DOHH2 (cell line): ENCODE results near the gene CD79A.

Experiments
- H3F3A ChIP-seq: fragments of 200-600 bp; sonication (generic), shearing (Covaris generic); 2 replicates; pipeline ENCODE4 v1.6.0; 2016; ENCODE audit warnings: antibody characterized with exemption, mild to moderate bottlenecking; ENCODE audit not compliant: control insufficient read depth, insufficient read depth
- H3K27ac ChIP-seq: fragments of 200-600 bp; sonication (generic); 2 replicates; pipeline ENCODE4 v1.5.1; 2014; ENCODE audit warnings: low read depth, mild to moderate bottlenecking, low read length, moderate library complexity
- H3K27me3 ChIP-seq: fragments of 200-600 bp; sonication (generic); 2 replicates; pipeline ENCODE4 v1.6.1; 2014; ENCODE audit warnings: mild to moderate bottlenecking, low read length, mixed read lengths; ENCODE audit not compliant: control insufficient read depth
- H3K36me3 ChIP-seq: fragments of 200-600 bp; sonication (generic); 2 replicates; pipeline ENCODE4 v1.6.1; 2014; ENCODE audit warnings: mild to moderate bottlenecking, low read length, moderate library complexity, mixed read lengths; ENCODE audit not compliant: control insufficient read depth
- H3K4me1 ChIP-seq: fragments of 200-600 bp; sonication (generic); 2 replicates; pipeline ENCODE4 v1.6.1; 2014; ENCODE audit warnings: mild to moderate bottlenecking, low read length, mixed read lengths; ENCODE audit not compliant: control insufficient read depth
- H3K4me2 ChIP-seq: fragments of 200-600 bp; sonication (generic); 2 replicates; pipeline ENCODE4 v1.6.0; 2014; ENCODE audit warnings: mild to moderate bottlenecking, low read length, moderate library complexity
- H3K4me3 ChIP-seq: fragments of 200-600 bp; sonication (generic); 2 replicates; pipeline ENCODE4 v1.5.1; 2014; ENCODE audit warnings: mild to moderate bottlenecking, low read length, mixed read lengths
- H3K79me2 ChIP-seq: fragments of 200-600 bp; sonication (generic); 2 replicates; pipeline ENCODE4 v1.6.1; 2014; ENCODE audit warnings: mild to moderate bottlenecking, low read length, mixed read lengths; ENCODE audit not compliant: control insufficient read depth
- H3K9me2 ChIP-seq: fragments of 200-600 bp; sonication (generic); replicated peaks from 2 replicates; pipeline ENCODE4 v1.6.1; 2014; ENCODE audit warnings: mild to moderate bottlenecking, low read length, mixed read lengths; ENCODE audit not compliant: control insufficient read depth
- H3K9me3 ChIP-seq: fragments of 200-600 bp; sonication (generic); 2 replicates; pipeline ENCODE4 v1.6.1; 2014; ENCODE audit warnings: antibody characterized with exemption, low read length, mixed read lengths; ENCODE audit not compliant: control insufficient read depth, insufficient read depth
- H4K20me1 ChIP-seq: fragments of 200-600 bp; sonication (generic); 2 replicates; pipeline ENCODE4 v1.6.0; 2014; ENCODE audit warnings: low read depth, mild to moderate bottlenecking, antibody characterized with exemption, low read length, moderate library complexity; ENCODE audit not compliant: control insufficient read depth, insufficient read depth
- EZH2phosphoT487 ChIP-seq: fragments of 200-600 bp; sonication (generic); IDR thresholded peaks from 2 replicates; pipeline ENCODE4 v1.6.1; 2017; ENCODE audit warnings: borderline replicate concordance, mild to moderate bottlenecking, antibody characterized with exemption, low read length, moderate library complexity, mixed read lengths
- TF ChIP-seq, protein P1 (sequence below): fragments of 200-600 bp; sonication (generic); IDR thresholded peaks from one replicate; pipeline ENCODE4 v1.5.1; 2014; ENCODE audit warnings: antibody characterized with exemption, mild to moderate bottlenecking, low read depth, low read length; ENCODE audit not compliant: poor library complexity, severe bottlenecking

Gene CD79A

DNA sequence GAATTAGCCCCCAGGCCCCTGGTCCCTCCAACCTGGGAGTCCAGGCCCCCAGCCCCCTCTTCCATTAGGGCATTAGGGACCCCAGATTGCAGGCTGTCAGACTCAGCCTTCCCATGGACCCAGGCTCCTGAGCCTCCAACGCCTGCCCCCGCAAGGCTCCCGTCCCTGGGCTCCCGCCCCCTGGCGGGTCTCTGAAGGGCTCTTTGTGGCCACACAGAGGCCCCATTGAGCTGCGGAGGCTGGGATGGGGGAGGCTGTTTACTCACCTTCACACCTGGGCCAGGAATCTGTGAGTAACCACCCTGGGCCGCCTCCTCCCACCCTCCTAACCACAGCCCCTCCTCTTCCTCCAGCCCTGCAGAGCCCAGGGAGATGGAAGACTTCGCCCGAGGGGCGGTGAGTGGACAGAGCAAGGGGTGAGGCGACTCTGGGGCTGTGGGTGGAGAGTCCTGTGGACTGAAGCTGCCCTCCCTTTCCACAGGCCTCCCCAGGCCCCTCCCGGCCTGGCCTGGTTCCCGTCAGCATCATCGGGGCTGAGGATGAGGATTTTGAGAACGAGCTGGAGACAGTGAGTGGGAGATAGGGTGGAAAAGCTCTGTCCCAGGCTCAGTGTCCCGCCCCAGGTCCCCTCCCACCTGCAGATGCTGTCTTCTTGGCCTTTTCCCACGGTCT is 10.8 kb downstream of the CD79A start:
- Histone ChIP-seq H3K27ac (peak overlapping the region; percentile 99), H3K4me2 (peak overlapping the region; percentile 100), H3K4me3 (peak overlapping the region; percentile 99)

DNA sequence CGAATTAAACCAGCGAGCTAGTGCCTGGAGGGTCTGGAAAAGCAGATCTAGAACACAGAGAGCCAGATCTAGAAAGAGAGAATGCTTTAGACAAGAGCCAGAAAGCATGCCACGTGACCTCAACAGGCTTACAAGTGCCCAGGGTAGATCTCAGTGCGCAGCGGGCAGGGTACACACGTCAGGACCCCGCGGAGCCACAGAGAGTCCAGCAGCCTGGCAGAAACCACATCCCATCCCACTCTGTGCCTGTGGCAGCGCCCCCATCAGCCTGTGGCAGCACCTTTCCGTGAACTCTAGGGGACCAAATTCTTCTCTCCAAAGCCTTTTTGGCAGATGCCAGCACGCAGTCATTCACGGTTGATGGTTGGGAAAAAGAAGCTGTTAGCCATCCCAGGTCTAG is 11.8 kb downstream of the CD79A start:
- no peaks in the 10 kb centered on the region for H3K27me3 ChIP-seq
- H3K9me3 ChIP-seq, result no peaks in the 10 kb centered on the region
- TF ChIP-seq, protein P1, sequence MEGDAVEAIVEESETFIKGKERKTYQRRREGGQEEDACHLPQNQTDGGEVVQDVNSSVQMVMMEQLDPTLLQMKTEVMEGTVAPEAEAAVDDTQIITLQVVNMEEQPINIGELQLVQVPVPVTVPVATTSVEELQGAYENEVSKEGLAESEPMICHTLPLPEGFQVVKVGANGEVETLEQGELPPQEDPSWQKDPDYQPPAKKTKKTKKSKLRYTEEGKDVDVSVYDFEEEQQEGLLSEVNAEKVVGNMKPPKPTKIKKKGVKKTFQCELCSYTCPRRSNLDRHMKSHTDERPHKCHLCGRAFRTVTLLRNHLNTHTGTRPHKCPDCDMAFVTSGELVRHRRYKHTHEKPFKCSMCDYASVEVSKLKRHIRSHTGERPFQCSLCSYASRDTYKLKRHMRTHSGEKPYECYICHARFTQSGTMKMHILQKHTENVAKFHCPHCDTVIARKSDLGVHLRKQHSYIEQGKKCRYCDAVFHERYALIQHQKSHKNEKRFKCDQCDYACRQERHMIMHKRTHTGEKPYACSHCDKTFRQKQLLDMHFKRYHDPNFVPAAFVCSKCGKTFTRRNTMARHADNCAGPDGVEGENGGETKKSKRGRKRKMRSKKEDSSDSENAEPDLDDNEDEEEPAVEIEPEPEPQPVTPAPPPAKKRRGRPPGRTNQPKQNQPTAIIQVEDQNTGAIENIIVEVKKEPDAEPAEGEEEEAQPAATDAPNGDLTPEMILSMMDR, result peak; percentile 26
- TF ChIP-seq EZH2phosphoT487, result no peak
- H4K20me1 ChIP-seq, result no peaks in the 10 kb centered on the region
- peaks cover 82% of the 10 kb centered on the region for H3K36me3 ChIP-seq
- peaks cover 6% of the 10 kb centered on the region; the same call in 1 of the 2 replicates for H3F3A ChIP-seq
- no peak overlapping the region for H3K4me3 ChIP-seq
- H3K4me1 ChIP-seq, result peaks cover 63% of the 10 kb centered on the region
- H3K4me2 ChIP-seq, result no peak overlapping the region; the same call in 1 of the 2 replicates
- peak overlapping the region; percentile 22; the same call in 1 of the 2 replicates for H3K27ac ChIP-seq
- no peaks in the 10 kb centered on the region for H3K9me2 ChIP-seq
- peaks cover 70% of the 10 kb centered on the region for H3K79me2 ChIP-seq

More for the DNA sequence above, 10.8 kb downstream of the CD79A start:
- H3F3A ChIP-seq, result peaks cover 12% of the 10 kb centered on the region
- TF ChIP-seq, protein P1, result peak; percentile 73
- TF ChIP-seq EZH2phosphoT487, result no peak
- H3K4me1 ChIP-seq, result peaks cover 60% of the 10 kb centered on the region
- H4K20me1 ChIP-seq, result no peaks in the 10 kb centered on the region
- no peaks in the 10 kb centered on the region for H3K9me3 ChIP-seq
- peaks cover 78% of the 10 kb centered on the region for H3K79me2 ChIP-seq
- no peaks in the 10 kb centered on the region for H3K9me2 ChIP-seq
- no peaks in the 10 kb centered on the region for H3K27me3 ChIP-seq
- peaks cover 87% of the 10 kb centered on the region for H3K36me3 ChIP-seq

DNA sequence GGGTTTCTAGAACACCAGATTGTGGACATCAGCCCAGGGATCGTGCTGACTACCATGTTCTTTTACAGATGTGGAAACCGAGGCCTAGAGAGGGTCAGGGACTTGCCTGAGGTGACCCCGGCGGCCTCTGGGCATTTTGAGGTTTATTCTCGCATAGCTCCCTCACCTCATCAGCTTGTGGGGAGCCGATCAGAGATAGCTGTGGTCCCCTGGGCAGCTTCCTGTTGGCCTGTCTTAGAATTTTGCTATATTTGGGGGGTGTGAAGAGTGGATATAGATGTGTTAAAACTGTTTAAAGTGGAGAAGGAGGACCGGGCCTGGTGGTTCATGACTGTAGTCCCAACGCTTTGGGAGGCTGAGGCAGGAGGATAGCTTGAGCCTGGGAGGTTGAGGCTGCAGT is 12.8 kb downstream of the CD79A start:
- H3K4me3 ChIP-seq, result no peak overlapping the region
- peaks cover 86% of the 10 kb centered on the region for H3K36me3 ChIP-seq
- no peak overlapping the region for H3K4me2 ChIP-seq
- TF ChIP-seq EZH2phosphoT487, result no peak
- TF ChIP-seq, protein P1, result no peak
- H3K9me2 ChIP-seq, result no peaks in the 10 kb centered on the region
- no peaks in the 10 kb centered on the region for H3K9me3 ChIP-seq
- peaks cover 6% of the 10 kb centered on the region; the same call in 1 of the 2 replicates for H3F3A ChIP-seq
- no peaks in the 10 kb centered on the region for H3K27me3 ChIP-seq
- peaks cover 62% of the 10 kb centered on the region for H3K79me2 ChIP-seq
- no peaks in the 10 kb centered on the region for H4K20me1 ChIP-seq
- peak overlapping the region; percentile 22; the same call in 1 of the 2 replicates for H3K27ac ChIP-seq
- H3K4me1 ChIP-seq, result peaks cover 61% of the 10 kb centered on the region
